ENCODE measurements around the gene MYCBP. TPM values are rescaled to one million over a fixed set of nuclear protein-coding genes. Genes with fewer than 3 reads are reported as not detected.

The MYCBP gene
- total RNA-seq, 1 donor from 2014 or later = 34.6 TPM

GRCh38 chr1:38870996-38871395 lies 2.2 kb downstream of the MYCBP start:
- no peak overlapping the region for H3K27ac Mint-ChIP-seq (ENCODE audit: unreplicated experiment)
- no peak for DNase-seq (ENCODE audit: low spot score)
- H3K4me3 Mint-ChIP-seq (ENCODE audit: unreplicated experiment) = no peak overlapping the region
- H3K27me3 Mint-ChIP-seq (ENCODE audit: unreplicated experiment) = no peaks in the 10 kb centered on the region
- peaks cover 16% of the 10 kb centered on the region for H3K4me1 Mint-ChIP-seq (ENCODE audit: unreplicated experiment)
- no peaks in the 10 kb centered on the region for H3K9me3 Mint-ChIP-seq (ENCODE audit: unreplicated experiment)
- no peaks in the 10 kb centered on the region for H3K36me3 Mint-ChIP-seq (ENCODE audit: low read depth, unreplicated experiment)
- TF ChIP-seq CTCF (IDR thresholded peaks at IDR 0.05; ENCODE audit: unreplicated experiment) = no peak

DNA sequence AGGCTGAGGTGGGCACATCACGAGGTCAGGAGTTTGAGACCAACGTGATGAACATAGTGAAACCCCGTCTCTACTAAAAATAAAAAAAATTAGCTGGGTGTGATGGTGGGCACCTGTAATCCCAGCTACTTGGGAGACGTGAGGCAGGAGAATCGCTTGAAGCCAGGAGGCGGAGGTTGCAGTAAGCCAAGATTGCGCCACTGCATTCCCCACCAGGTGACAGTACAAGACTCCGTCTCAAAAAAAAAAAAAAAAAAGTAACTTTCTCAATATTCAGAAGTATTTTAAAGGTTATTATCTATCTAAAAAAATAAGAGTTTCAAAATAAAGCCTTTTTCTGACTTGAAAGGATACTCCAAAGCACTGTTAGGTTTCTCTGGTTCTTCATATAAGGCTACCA lies 5.9 kb downstream of the MYCBP start:
- no peak overlapping the region for H3K4me3 Mint-ChIP-seq (ENCODE audit: unreplicated experiment)
- no peak for DNase-seq (ENCODE audit: low spot score)

DNA sequence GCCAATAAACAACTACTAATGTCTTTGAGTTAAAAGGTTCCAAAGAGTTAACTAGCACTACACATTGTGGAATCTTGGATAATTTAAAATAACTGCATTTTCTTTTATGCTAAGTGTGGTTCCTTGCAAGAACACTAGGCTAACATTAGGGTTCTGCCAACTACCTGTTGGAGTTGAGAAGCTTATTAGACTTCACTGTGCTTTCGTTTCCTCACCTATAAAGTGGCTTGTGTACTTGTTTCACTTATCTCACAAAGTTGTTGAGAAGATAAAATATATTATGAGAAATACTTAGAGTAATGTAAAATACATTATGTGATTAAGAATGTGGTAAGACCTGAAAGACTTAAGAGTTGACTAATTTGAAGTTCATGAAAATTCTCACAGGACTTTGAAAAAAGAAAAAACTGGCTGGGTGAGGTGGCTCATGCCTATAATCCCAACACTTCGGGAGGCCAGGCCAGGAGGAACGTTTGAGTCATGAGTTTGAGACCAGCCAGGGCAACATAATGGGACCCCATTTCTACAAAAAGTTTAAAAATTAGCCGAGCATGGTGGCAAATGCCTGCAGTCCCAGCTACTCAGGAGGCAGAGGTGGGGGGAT lies 7.9 kb downstream of the MYCBP start:
- H3K9me3 Mint-ChIP-seq (ENCODE audit: unreplicated experiment) = no peaks in the 10 kb centered on the region
- no peak overlapping the region for H3K27ac Mint-ChIP-seq (ENCODE audit: unreplicated experiment)
- H3K27me3 Mint-ChIP-seq (ENCODE audit: unreplicated experiment) = no peaks in the 10 kb centered on the region
- H3K4me1 Mint-ChIP-seq (ENCODE audit: unreplicated experiment) = peaks cover 12% of the 10 kb centered on the region
- no peak overlapping the region for H3K4me3 Mint-ChIP-seq (ENCODE audit: unreplicated experiment)
- no peak for TF ChIP-seq CTCF (IDR thresholded peaks at IDR 0.05; ENCODE audit: unreplicated experiment)
- H3K36me3 Mint-ChIP-seq (ENCODE audit: low read depth, unreplicated experiment) = peaks cover 5% of the 10 kb centered on the region
- no peak for DNase-seq (ENCODE audit: low spot score)

More for the DNA sequence above, 5.9 kb downstream of the MYCBP start:
- Mint-ChIP-seq H3K27ac (ENCODE audit: unreplicated experiment) (no peak overlapping the region), H3K9me3 (ENCODE audit: unreplicated experiment) (no peaks in the 10 kb centered on the region), H3K27me3 (ENCODE audit: unreplicated experiment) (no peaks in the 10 kb centered on the region), H3K36me3 (ENCODE audit: low read depth, unreplicated experiment) (peaks cover 5% of the 10 kb centered on the region), H3K4me1 (ENCODE audit: unreplicated experiment) (peaks cover 10% of the 10 kb centered on the region)
- no peak for TF ChIP-seq CTCF (IDR thresholded peaks at IDR 0.05; ENCODE audit: unreplicated experiment)

DNA sequence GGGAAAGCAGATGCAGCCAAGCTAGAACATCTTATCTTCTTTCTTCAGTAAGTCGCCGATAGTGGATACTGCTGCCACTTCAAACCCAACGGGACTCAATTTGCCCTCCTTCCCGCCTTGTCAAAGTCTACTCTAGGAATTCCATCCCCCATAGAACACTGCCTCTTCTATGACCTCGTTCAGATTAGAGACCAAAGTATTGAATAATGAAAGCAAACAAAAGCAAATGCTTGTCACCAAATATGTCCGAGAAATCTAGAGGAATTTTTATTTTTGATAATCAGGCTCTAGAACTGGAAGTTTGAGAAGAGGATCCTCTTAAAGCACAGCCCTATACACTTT lies 12.7 kb downstream of the MYCBP start:
- Mint-ChIP-seq H3K4me1 (ENCODE audit: unreplicated experiment) (peaks cover 16% of the 10 kb centered on the region), H3K36me3 (ENCODE audit: low read depth, unreplicated experiment) (peaks cover 12% of the 10 kb centered on the region), H3K4me3 (ENCODE audit: unreplicated experiment) (peak overlapping the region; percentile 96), H3K27me3 (ENCODE audit: unreplicated experiment) (no peaks in the 10 kb centered on the region), H3K9me3 (ENCODE audit: unreplicated experiment) (no peaks in the 10 kb centered on the region), H3K27ac (ENCODE audit: unreplicated experiment) (peak overlapping the region; percentile 39)
- no peak for DNase-seq (ENCODE audit: low spot score)
- no peak for TF ChIP-seq CTCF (IDR thresholded peaks at IDR 0.05; ENCODE audit: unreplicated experiment)

- H3K9me3 Mint-ChIP-seq (ENCODE audit: unreplicated experiment) = no peaks in the 10 kb centered on the region
- peak within 1 kb of the TSS; percentile 98 for H3K4me3 Mint-ChIP-seq (ENCODE audit: unreplicated experiment)
- TF ChIP-seq CTCF (IDR thresholded peaks at IDR 0.05; ENCODE audit: unreplicated experiment) = no peak
- H3K27me3 Mint-ChIP-seq (ENCODE audit: unreplicated experiment) = no peaks in the 10 kb centered on the region
- H3K36me3 Mint-ChIP-seq (ENCODE audit: low read depth, unreplicated experiment) = peaks cover 12% of the 10 kb centered on the region
- H3K4me1 Mint-ChIP-seq (ENCODE audit: unreplicated experiment) = peaks cover 16% of the 10 kb centered on the region
- DNase-seq (ENCODE audit: low spot score) = peak; percentile 99
- H3K27ac Mint-ChIP-seq (ENCODE audit: unreplicated experiment) = peak within 1 kb of the TSS; percentile 39
Measured at GRCh38 chr1:38859561-38860453, 13.3 kb downstream of the MYCBP start, which contains the start of gene RRAGC. TSS of gene RRAGC (minus strand) at chr1:38859772. CDS start at chr1:38859646, 126 bp downstream.
